ENCODE measurements around the gene PGLYRP3. TPM values are rescaled to one million over a fixed set of nuclear protein-coding genes. Genes with fewer than 3 reads are reported as not detected.

PGLYRP3 gene
- total RNA-seq, 1 experiment from 2014 or later = not detected

DNA sequence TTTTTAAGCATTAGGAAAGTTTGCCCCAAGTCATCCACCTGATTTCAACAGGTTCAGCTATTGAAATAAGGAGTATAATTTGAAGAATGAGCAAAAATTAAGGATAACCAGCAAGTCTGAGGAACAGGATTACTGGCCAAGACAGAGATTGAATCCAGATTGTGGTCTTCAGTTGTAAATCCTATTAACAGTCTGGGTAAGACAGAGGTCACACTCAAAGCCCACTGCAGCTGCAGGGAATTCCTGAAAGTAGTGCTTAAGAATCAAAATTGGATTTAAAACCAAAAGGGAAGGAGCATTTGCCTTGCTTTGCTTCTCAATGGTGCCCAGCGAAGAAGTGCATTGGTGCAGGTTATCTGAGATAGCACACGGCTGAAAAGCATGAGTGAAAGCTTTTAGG lies 59.7 kb downstream of the PGLYRP3 start:
- Histone ChIP-seq H3F3A (ENCODE audit: insufficient read depth, low read depth) (no peaks in the 10 kb centered on the region), H3K4me3 (no peak overlapping the region), H3K27ac (no peak overlapping the region), H3K4me1 (replicated peaks; ENCODE audit: insufficient read depth) (no peaks in the 10 kb centered on the region), H3K9me3 (ENCODE audit: insufficient read depth, low read depth) (no peaks in the 10 kb centered on the region), H3K9me2 (ENCODE audit: insufficient read depth) (no peaks in the 10 kb centered on the region), H2AFZ (no peak overlapping the region), H3K79me2 (ENCODE audit: low read depth) (no peaks in the 10 kb centered on the region), H3K27me3 (ENCODE audit: insufficient read depth, low read depth) (peaks cover 9% of the 10 kb centered on the region), H3K4me2 (no peak overlapping the region), H3K36me3 (ENCODE audit: low read depth) (no peaks in the 10 kb centered on the region), H4K20me1 (ENCODE audit: insufficient read depth) (no peaks in the 10 kb centered on the region)
- ChIA-PET POLR2A (ENCODE audit: unreplicated experiment) (no interaction called here), CTCF (no interaction called here)
- no peak for TF ChIP-seq EZH2 (IDR thresholded peaks at IDR 0.05; ENCODE audit: low read depth)
- TF ChIP-seq CTCF (conservative IDR thresholded peaks at IDR 0.05) = no peak
- DNase-seq = no peak
- BruUV-seq (replicated peaks) = no TSS peak
- intact Hi-C loops (cut with micrococcal nuclease; ENCODE audit: unreplicated experiment) = no loop called here

DNA sequence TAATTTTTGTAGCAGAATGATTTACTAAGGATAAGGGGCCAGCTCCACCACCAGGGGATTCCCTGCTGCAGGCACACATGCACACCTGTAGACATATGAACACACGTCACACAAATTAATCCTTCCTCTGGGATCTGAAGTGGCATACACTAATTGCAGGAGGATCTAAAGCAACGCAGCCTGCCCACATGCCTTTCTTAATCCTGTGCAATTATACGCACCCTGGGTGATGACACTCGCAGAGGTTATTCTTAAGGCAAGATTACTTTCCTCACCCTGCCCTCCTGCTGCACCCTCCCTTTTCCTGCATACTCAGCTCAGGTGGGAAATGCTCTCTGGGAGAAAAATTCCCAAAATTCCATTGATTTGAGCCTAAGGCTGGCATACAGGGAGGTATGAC lies 60.8 kb downstream of the PGLYRP3 start:
- POLR2A ChIA-PET (ENCODE audit: unreplicated experiment) = no interaction called here
- Histone ChIP-seq H3K9me3 (ENCODE audit: insufficient read depth, low read depth) (no peaks in the 10 kb centered on the region), H2AFZ (no peak overlapping the region), H3K9me2 (ENCODE audit: insufficient read depth) (no peaks in the 10 kb centered on the region), H3F3A (ENCODE audit: insufficient read depth, low read depth) (no peaks in the 10 kb centered on the region), H3K27me3 (ENCODE audit: insufficient read depth, low read depth) (peaks cover 17% of the 10 kb centered on the region), H3K27ac (no peak overlapping the region), H3K4me2 (no peak overlapping the region), H3K4me3 (no peak overlapping the region), H3K79me2 (ENCODE audit: low read depth) (no peaks in the 10 kb centered on the region), H3K36me3 (ENCODE audit: low read depth) (no peaks in the 10 kb centered on the region), H4K20me1 (ENCODE audit: insufficient read depth) (no peaks in the 10 kb centered on the region), H3K4me1 (replicated peaks; ENCODE audit: insufficient read depth) (no peaks in the 10 kb centered on the region)
- no peak for TF ChIP-seq CTCF (conservative IDR thresholded peaks at IDR 0.05)
- TF ChIP-seq EZH2 (IDR thresholded peaks at IDR 0.05; ENCODE audit: low read depth) = no peak
- no peak for DNase-seq
- CTCF ChIA-PET = no interaction called here
- no TSS peak for BruUV-seq (replicated peaks)
- intact Hi-C loops (cut with micrococcal nuclease; ENCODE audit: unreplicated experiment) = no loop called here

DNA sequence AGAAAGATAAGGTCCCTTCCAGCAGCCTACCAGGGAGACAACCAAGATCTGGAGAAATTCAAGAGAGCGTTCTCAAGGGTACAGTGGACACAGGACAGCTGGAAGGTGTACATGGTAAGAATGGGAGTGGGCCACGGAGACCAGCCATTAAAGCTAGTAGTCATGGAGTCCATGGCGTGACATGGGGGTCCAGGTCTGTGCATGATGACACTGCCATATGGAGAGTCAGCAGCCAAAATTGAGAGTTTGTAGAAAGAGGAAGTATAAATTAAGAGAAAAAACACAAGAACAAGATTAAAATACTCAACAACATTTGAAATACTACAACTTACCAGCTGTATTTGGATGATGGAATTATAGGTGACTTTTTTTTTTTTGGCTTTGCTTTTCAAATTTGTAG lies 61.2 kb downstream of the PGLYRP3 start:
- no peak overlapping the region for H3K27ac ChIP-seq
- intact Hi-C loops (cut with micrococcal nuclease; ENCODE audit: unreplicated experiment) = no loop called here
- BruUV-seq (replicated peaks) = no TSS peak
- H3K4me3 ChIP-seq = no peak overlapping the region
- no peaks in the 10 kb centered on the region for H4K20me1 ChIP-seq (ENCODE audit: insufficient read depth)
- no peaks in the 10 kb centered on the region for H3K36me3 ChIP-seq (ENCODE audit: low read depth)
- no peaks in the 10 kb centered on the region for H3K79me2 ChIP-seq (ENCODE audit: low read depth)
- ChIA-PET CTCF (no interaction called here), POLR2A (ENCODE audit: unreplicated experiment) (no interaction called here)
- no peak overlapping the region for H3K4me2 ChIP-seq
- peaks cover 19% of the 10 kb centered on the region for H3K27me3 ChIP-seq (ENCODE audit: insufficient read depth, low read depth)
- no peaks in the 10 kb centered on the region for H3K9me2 ChIP-seq (ENCODE audit: insufficient read depth)
- H2AFZ ChIP-seq = no peak overlapping the region
- no peaks in the 10 kb centered on the region for H3K9me3 ChIP-seq (ENCODE audit: insufficient read depth, low read depth)
- H3F3A ChIP-seq (ENCODE audit: insufficient read depth, low read depth) = no peaks in the 10 kb centered on the region
- no peak for DNase-seq
- TF ChIP-seq EZH2 (IDR thresholded peaks at IDR 0.05; ENCODE audit: low read depth) (no peak), CTCF (conservative IDR thresholded peaks at IDR 0.05) (no peak)
- H3K4me1 ChIP-seq (replicated peaks; ENCODE audit: insufficient read depth) = no peaks in the 10 kb centered on the region
